ENCODE results near the gene DNAJC8. TPM values are rescaled to one million over a fixed set of nuclear protein-coding genes. Genes with fewer than 3 reads are reported as not detected.

DNAJC8 gene
- total RNA-seq, 1 donor from 2014 or later: 90.3 TPM

GRCh38 chr1:28159243-28159642 is 73.6 kb downstream of the DNAJC8 start:
- H3K9me3 Mint-ChIP-seq (ENCODE audit: low read depth): no peaks in the 10 kb centered on the region
- H3K4me1 Mint-ChIP-seq (ENCODE audit: low read depth): peaks cover 6% of the 10 kb centered on the region

GRCh38 chr1:28157894-28158293 is 74.9 kb downstream of the DNAJC8 start:
- H3K9me3 Mint-ChIP-seq (ENCODE audit: low read depth): no peaks in the 10 kb centered on the region
- H3K27ac Mint-ChIP-seq: no peak overlapping the region
- no peak overlapping the region for H3K4me3 Mint-ChIP-seq (ENCODE audit: low read depth)
- H3K36me3 Mint-ChIP-seq (ENCODE audit: insufficient read depth): no peaks in the 10 kb centered on the region
- peaks cover 5% of the 10 kb centered on the region for H3K4me1 Mint-ChIP-seq (ENCODE audit: low read depth)
- no peaks in the 10 kb centered on the region for H3K27me3 Mint-ChIP-seq
- no peak for DNase-seq (ENCODE audit: low spot score, unreplicated experiment)
- no peak for TF ChIP-seq CTCF (IDR thresholded peaks at IDR 0.05; ENCODE audit: unreplicated experiment)

More at GRCh38 chr1:28159243-28159642, 73.6 kb downstream of the DNAJC8 start:
- Mint-ChIP-seq H3K27ac (no peak overlapping the region), H3K27me3 (no peaks in the 10 kb centered on the region), H3K4me3 (ENCODE audit: low read depth) (no peak overlapping the region), H3K36me3 (ENCODE audit: insufficient read depth) (no peaks in the 10 kb centered on the region)
- TF ChIP-seq CTCF (IDR thresholded peaks at IDR 0.05; ENCODE audit: unreplicated experiment): no peak
- no peak for DNase-seq (ENCODE audit: low spot score, unreplicated experiment)

GRCh38 chr1:28156821-28157220 is 76.0 kb downstream of the DNAJC8 start:
- Mint-ChIP-seq H3K27me3 (no peaks in the 10 kb centered on the region), H3K4me1 (ENCODE audit: low read depth) (peaks cover 4% of the 10 kb centered on the region), H3K9me3 (ENCODE audit: low read depth) (no peaks in the 10 kb centered on the region), H3K4me3 (ENCODE audit: low read depth) (no peak overlapping the region), H3K36me3 (ENCODE audit: insufficient read depth) (no peaks in the 10 kb centered on the region), H3K27ac (no peak overlapping the region)
- no peak for DNase-seq (ENCODE audit: low spot score, unreplicated experiment)
- TF ChIP-seq CTCF (IDR thresholded peaks at IDR 0.05; ENCODE audit: unreplicated experiment): no peak

GRCh38 chr1:28155628-28156027 is 77.2 kb downstream of the DNAJC8 start:
- peaks cover 4% of the 10 kb centered on the region for H3K4me1 Mint-ChIP-seq (ENCODE audit: low read depth)
- H3K9me3 Mint-ChIP-seq (ENCODE audit: low read depth): no peaks in the 10 kb centered on the region
- no peaks in the 10 kb centered on the region for H3K27me3 Mint-ChIP-seq
- no peak for DNase-seq (ENCODE audit: low spot score, unreplicated experiment)
- H3K36me3 Mint-ChIP-seq (ENCODE audit: insufficient read depth): no peaks in the 10 kb centered on the region
- no peak overlapping the region for H3K27ac Mint-ChIP-seq
- H3K4me3 Mint-ChIP-seq (ENCODE audit: low read depth): no peak overlapping the region
- no peak for TF ChIP-seq CTCF (IDR thresholded peaks at IDR 0.05; ENCODE audit: unreplicated experiment)

GRCh38 chr1:28154078-28154594 is 78.7 kb downstream of the DNAJC8 start:
- no peak for DNase-seq (ENCODE audit: low spot score, unreplicated experiment)
- Mint-ChIP-seq H3K36me3 (ENCODE audit: insufficient read depth) (no peaks in the 10 kb centered on the region), H3K9me3 (ENCODE audit: low read depth) (no peaks in the 10 kb centered on the region), H3K27ac (no peak overlapping the region), H3K4me1 (ENCODE audit: low read depth) (peaks cover 2% of the 10 kb centered on the region), H3K27me3 (no peaks in the 10 kb centered on the region), H3K4me3 (ENCODE audit: low read depth) (no peak overlapping the region)
- no peak for TF ChIP-seq CTCF (IDR thresholded peaks at IDR 0.05; ENCODE audit: unreplicated experiment)

Other genes with a start within 250 kb of the DNAJC8 start
- 41.3 and 42.5 TPM in 2 replicates for gene EYA3, start 144.4 kb downstream of the DNAJC8 start, total RNA-seq
- 0.19 and 0.27 TPM in 2 replicates for gene PTAFR, start 56.3 kb downstream of the DNAJC8 start, total RNA-seq
- gene ATP5IF1, start 3.1 kb upstream of the DNAJC8 start, total RNA-seq: 130 and 152 TPM in 2 replicates
- 22.2 and 25.8 TPM in 2 replicates for gene SESN2, start 26.5 kb upstream of the DNAJC8 start, total RNA-seq
- gene MED18, start 96.0 kb upstream of the DNAJC8 start, total RNA-seq: 13.2 and 13.3 TPM in 2 replicates
- 74.6 and 80.6 TPM in 2 replicates for gene PHACTR4, start 136.7 kb upstream of the DNAJC8 start, total RNA-seq